Small intestine (tissue), 7 donors: Measurements from ENCODE around the gene UBXN4. TPM values are rescaled to one million over a fixed set of nuclear protein-coding genes. Genes with fewer than 3 reads are reported as not detected.
"Not testable (repeated sequence)": the region's sequence is repeated elsewhere in the genome, so short reads cannot be mapped to it uniquely, and the experiment has no call there.

ENCODE experiments used
- DNase-seq, 2 donors: peaks; one replicate each; pipeline versions ENCODE4 v3.0.0 to v3.0.0-alpha.2; 2013
- FAIRE-seq: peaks from 2 replicates; lab custom pipeline; 2012; peaks lifted over from hg19 to GRCh38; lab: Jason Lieb, UNC
- H3K27ac ChIP-seq, 3 donors: one replicate each; pipeline ENCODE4 v1.5.1; 2013; ENCODE audit warnings: low read length in 2 of 3, mild to moderate bottlenecking in 2 of 3, control low read depth in 1 of 3, inconsistent platforms in 1 of 3, low read depth in 1 of 3, moderate library complexity in 1 of 3
- H3K27me3 ChIP-seq, 3 donors: one replicate each; pipeline ENCODE4 v1.6.1; 2013; ENCODE audit warnings: low read length in 3 of 3, inconsistent platforms in 1 of 3; ENCODE audit not compliant: control insufficient read depth in 3 of 3, insufficient read depth in 3 of 3
- H3K36me3 ChIP-seq, 3 donors: one replicate each; pipeline ENCODE4 v1.6.1; 2013; ENCODE audit warnings: low read length in 3 of 3, inconsistent platforms in 1 of 3, low read depth in 1 of 3, mild to moderate bottlenecking in 1 of 3, moderate library complexity in 1 of 3; ENCODE audit not compliant: control insufficient read depth in 3 of 3, insufficient read depth in 2 of 3
- H3K4me1 ChIP-seq, 3 donors: one replicate each; pipeline ENCODE4 v1.6.1; 2013; ENCODE audit warnings: low read length in 2 of 3, inconsistent platforms in 1 of 3, low read depth in 1 of 3, mild to moderate bottlenecking in 1 of 3, moderate library complexity in 1 of 3; ENCODE audit not compliant: control insufficient read depth in 3 of 3, insufficient read depth in 2 of 3
- H3K4me3 ChIP-seq, 3 donors: one replicate each; pipeline ENCODE4 v1.5.1; 2013; ENCODE audit warnings: low read length in 3 of 3, control low read depth in 1 of 3, inconsistent platforms in 1 of 3, low read depth in 1 of 3, mild to moderate bottlenecking in 1 of 3, moderate library complexity in 1 of 3
- H3K9me3 ChIP-seq, 2 donors: one replicate each; pipeline ENCODE4 v1.6.1; 2013; ENCODE audit warnings: low read depth in 1 of 2, low read length in 1 of 2; ENCODE audit not compliant: control insufficient read depth in 2 of 2, insufficient read depth in 1 of 2
- WGBS, 3 donors: extraction: QIAGEN DNeasy Blood & Tissue Kit; methylation state at CpG; one replicate each; pipeline ENCODE4 v1.1.7; 2013; 5-methylcytosine and 5-hydroxymethylcytosine counted together
- polyA plus RNA-seq, 4 donors: library from polyadenylated mRNA; stranded (reverse) in 3 of 4; unstranded in 1 of 4; fragments of 200-250 nt in 3 of 4; fragments of 120-200 nt in 1 of 4; gene quantifications; one replicate each; pipeline versions ENCODE4 v1.2.1 to v1.2.3, GENCODE V29; 2013
- donor health status: healthy with polysubstance abuse.
- donor health status: control.
- donor health status: control.
- donor health status: Bipolar disorder and iron deficiency.
- donor health status: healthy.

UBXN4 gene
- polyA plus RNA-seq, 4 donors = 40.0 to 129 (median 54.7) TPM

DNA sequence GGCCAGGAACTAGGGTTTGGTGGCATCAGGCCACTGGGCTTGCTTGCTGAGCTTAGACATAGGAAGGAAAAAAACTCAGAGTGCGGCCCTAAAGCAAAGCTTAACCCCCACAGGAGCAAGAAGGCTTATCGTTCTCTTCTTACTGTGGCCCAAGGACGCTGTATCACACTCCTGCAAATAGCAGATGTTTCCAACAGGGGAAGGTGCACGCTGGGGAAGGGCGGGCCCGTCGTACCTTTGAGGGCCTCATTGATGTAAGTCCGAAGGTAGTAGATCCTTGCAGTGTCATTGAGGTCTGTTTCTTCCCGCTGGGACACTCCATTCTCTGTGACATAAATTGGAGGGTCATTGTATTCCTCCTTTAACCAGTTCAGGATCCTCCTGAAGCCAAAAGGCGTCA, 48.8 kb downstream of the UBXN4 start:
- Histone ChIP-seq H3K4me3 (no peak overlapping the region), H3K9me3 (peaks cover 0 to 10% of the 10 kb centered on the region in 2 donors), H3K36me3 (peaks cover 5 to 58% (median 18%) of the 10 kb centered on the region in 3 donors), H3K27ac (no peak overlapping the region), H3K4me1 (no peaks in the 10 kb centered on the region), H3K27me3 (no peaks in the 10 kb centered on the region)
- WGBS, 3 donors = 94 to 98% (median 95%) methylated on average over 10 of the region's 10 CpGs
- no peak for FAIRE-seq
- DNase-seq = peak in 1 of 2 donors; percentile 1

DNA sequence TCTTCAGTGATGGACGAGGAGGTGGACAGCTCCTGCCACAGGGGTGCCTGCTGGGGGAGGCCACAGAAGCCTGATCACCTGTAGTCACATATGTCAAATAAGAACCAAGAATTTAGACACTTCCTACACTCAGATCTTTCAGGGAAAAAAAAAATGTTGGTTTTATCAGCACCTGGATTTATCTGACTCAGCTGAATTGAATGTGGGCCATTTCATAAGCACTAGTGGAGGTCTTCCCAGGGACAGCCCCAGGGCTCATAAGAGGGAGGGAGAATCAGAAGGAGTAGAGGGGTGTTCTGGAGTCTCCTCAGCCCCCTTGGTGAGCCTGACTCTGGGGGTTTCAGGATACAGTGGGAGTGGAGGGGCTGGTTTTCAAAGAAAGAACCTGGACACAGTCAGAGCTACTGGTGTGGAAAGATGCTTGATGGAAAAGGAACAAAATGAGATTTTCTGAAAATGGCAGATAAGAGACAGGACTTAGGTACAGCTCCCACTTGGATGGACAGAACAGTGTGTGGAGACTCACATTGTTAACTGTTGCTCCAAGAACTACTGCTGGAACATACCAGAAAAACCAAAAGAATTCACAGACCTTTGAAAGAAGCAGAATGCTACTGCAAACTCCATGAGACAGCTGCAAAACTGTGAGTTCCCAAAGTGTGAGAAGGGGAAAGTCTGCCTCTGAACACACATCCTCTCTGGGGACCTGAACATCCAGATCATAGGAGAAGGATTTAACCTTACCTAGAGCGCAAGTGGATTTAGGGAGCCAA, 49.9 kb downstream of the UBXN4 start:
- Histone ChIP-seq H3K9me3 (peaks cover 0 to 4% of the 10 kb centered on the region in 2 donors), H3K36me3 (peaks cover 5 to 61% (median 16%) of the 10 kb centered on the region in 3 donors), H3K4me3 (no peak overlapping the region), H3K4me1 (no peaks in the 10 kb centered on the region), H3K27ac (no peak overlapping the region), H3K27me3 (no peaks in the 10 kb centered on the region)
- 88 to 97% (median 89%) methylated on average over 2 of the region's 2 CpGs for WGBS, 3 donors
- FAIRE-seq (no peak), DNase-seq (peak in 1 of 2 donors; percentile 6)

GRCh38 chr2:135792401-135793150, 50.9 kb downstream of the UBXN4 start:
- Histone ChIP-seq H3K4me1 (no peaks in the 10 kb centered on the region), H3K27ac (no peak overlapping the region), H3K9me3 (peaks cover 0 to 4% of the 10 kb centered on the region in 2 donors), H3K4me3 (no peak overlapping the region), H3K36me3 (peaks cover 5 to 69% (median 16%) of the 10 kb centered on the region in 3 donors), H3K27me3 (no peaks in the 10 kb centered on the region)
- WGBS, 3 donors = 72 to 81% (median 79%) methylated on average over 7 of the region's 7 CpGs
- FAIRE-seq (no peak), DNase-seq (peak in 1 of 2 donors; percentile 9)

DNA sequence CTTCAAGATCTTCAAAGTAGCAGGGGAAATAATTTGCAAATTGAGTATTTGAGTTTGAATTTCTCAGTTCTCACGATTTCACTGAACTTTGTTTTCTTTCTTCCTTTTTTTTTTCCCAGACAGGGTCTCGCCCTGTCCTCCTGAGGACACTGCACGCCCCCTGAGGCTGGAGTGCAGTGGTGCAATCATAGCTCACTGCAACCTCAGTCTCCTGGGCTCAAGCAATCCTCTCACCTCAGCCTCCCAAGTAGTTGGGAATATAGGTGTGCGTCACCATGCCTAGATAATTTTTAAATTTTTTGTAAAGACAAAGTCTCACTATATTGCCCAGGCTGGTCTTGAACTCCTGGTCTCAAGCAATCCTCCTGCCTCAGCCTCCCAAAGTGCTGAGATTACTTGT, 54.0 kb downstream of the UBXN4 start:
- H3K27me3 ChIP-seq, DNase-seq, H3K4me1 ChIP-seq, FAIRE-seq, H3K4me3 ChIP-seq, H3K27ac ChIP-seq: not testable (repeated sequence)
- 88 to 91% (median 91%) methylated on average over 4 of the region's 4 CpGs for WGBS, 3 donors
- Histone ChIP-seq H3K9me3 (peaks cover 0 to 16% of the 10 kb centered on the region in 2 donors), H3K36me3 (peaks cover 0 to 76% (median 8%) of the 10 kb centered on the region in 3 donors)

DNA sequence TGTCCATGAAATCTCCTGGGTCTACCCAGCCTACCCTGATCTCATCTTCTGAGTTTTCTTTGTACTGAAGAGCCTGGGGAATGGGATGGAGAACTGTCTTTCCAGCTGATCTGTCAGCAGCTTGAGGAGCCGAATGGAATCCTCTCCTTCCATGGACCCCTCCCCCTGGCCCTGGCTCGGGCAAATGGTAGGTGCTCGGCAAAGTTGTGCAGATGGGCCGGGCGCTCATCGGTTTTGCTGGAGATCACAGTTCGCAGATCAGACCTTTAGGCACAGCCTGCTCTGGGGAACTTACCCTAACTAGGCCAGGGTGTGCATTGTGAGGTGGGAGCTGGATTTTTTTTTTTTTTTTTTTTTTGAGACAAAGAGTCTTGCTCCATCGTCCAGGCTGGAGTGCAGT, 55.0 kb downstream of the UBXN4 start:
- no peak overlapping the region for H3K4me3 ChIP-seq
- H3K36me3 ChIP-seq = peaks cover 0 to 75% (median 12%) of the 10 kb centered on the region in 3 donors
- peaks cover 0 to 25% of the 10 kb centered on the region in 2 donors for H3K9me3 ChIP-seq
- H3K27ac ChIP-seq = no peak overlapping the region
- FAIRE-seq = no peak
- peak in 1 of 2 donors; percentile 2 for DNase-seq
- no peaks in the 10 kb centered on the region for H3K27me3 ChIP-seq
- no peaks in the 10 kb centered on the region for H3K4me1 ChIP-seq
- 95 to 97% (median 97%) methylated on average over 8 of the region's 8 CpGs for WGBS, 3 donors

- no peak for FAIRE-seq
- H3K4me3 ChIP-seq = no peak overlapping the region
Measured at GRCh38 chr2:135797497-135798274, 56.0 kb downstream of the UBXN4 start.

GRCh38 chr2:135798275-135798705, 56.6 kb downstream of the UBXN4 start:
- Histone ChIP-seq H3K4me3 (no peak overlapping the region), H3K27ac (no peak overlapping the region), H3K36me3 (peaks cover 0 to 69% (median 15%) of the 10 kb centered on the region in 3 donors), H3K9me3 (peaks cover 0 to 25% of the 10 kb centered on the region in 2 donors), H3K27me3 (no peaks in the 10 kb centered on the region), H3K4me1 (no peaks in the 10 kb centered on the region)
- WGBS, 3 donors = 61 to 95% (median 67%) methylated on average over 4 to 5 of the region's 5 CpGs
- FAIRE-seq (no peak), DNase-seq (no peak)

More at GRCh38 chr2:135797497-135798274, 56.0 kb downstream of the UBXN4 start:
- no peaks in the 10 kb centered on the region for H3K4me1 ChIP-seq
- WGBS, 3 donors = 51 to 55% (median 51%) methylated on average over 22 of the region's 22 CpGs
- H3K36me3 ChIP-seq = peaks cover 0 to 73% (median 14%) of the 10 kb centered on the region in 3 donors
- peak; percentile 71 to 86 for DNase-seq
- H3K9me3 ChIP-seq = peaks cover 0 to 25% of the 10 kb centered on the region in 2 donors
- no peaks in the 10 kb centered on the region for H3K27me3 ChIP-seq
- H3K27ac ChIP-seq = no peak overlapping the region

- H3K9me3 ChIP-seq = peaks cover 0 to 25% of the 10 kb centered on the region in 2 donors
- H3K4me1 ChIP-seq = no peaks in the 10 kb centered on the region
Measured at GRCh38 chr2:135798762-135799161, 57.1 kb downstream of the UBXN4 start.

More at GRCh38 chr2:135798762-135799161, 57.1 kb downstream of the UBXN4 start:
- no peak overlapping the region for H3K4me3 ChIP-seq
- WGBS, 3 donors = 33 to 50% (median 39%) methylated on average over 4 of the region's 4 CpGs
- no peaks in the 10 kb centered on the region for H3K27me3 ChIP-seq
- DNase-seq (no peak), FAIRE-seq (no peak)
- peaks cover 0 to 73% (median 18%) of the 10 kb centered on the region in 3 donors for H3K36me3 ChIP-seq
- H3K27ac ChIP-seq = no peak overlapping the region
